CD4-positive, alpha-beta T cell treated with Interleukin-17A for 4 hours (primary cell): ENCODE data around the gene AIP.
"Not testable (repeated sequence)": the region's sequence is repeated elsewhere in the genome, so short reads cannot be mapped to it uniquely, and the experiment has no call there.

Source experiments
- DNase-seq: peaks from one replicate; pipeline ENCODE4 v3.0.0-alpha.2; 2020; ENCODE audit warnings: mixed read lengths

The AIP gene

GRCh38 chr11:67507864-67508485 lies 25.1 kb downstream of the AIP start, which contains the start of gene CDK2AP2:
Gene CDK2AP2, minus strand, starts transcription at chr11:67508162. Its CDS starts 80 bp downstream, at chr11:67508082.
- DNase-seq = peak; percentile 97

- peak; percentile 100 for DNase-seq
Observed at GRCh38 chr11:67508486-67509121, 25.8 kb downstream of the AIP start.

- no peak for DNase-seq
Observed at GRCh38 chr11:67510023-67510345, 27.2 kb downstream of the AIP start.

- not testable (repeated sequence) for DNase-seq
Observed at GRCh38 chr11:67511558-67511957, 28.7 kb downstream of the AIP start.

- no peak for DNase-seq
Observed at GRCh38 chr11:67514116-67514515, 31.3 kb downstream of the AIP start.

GRCh38 chr11:67516806-67517205 lies 34.0 kb downstream of the AIP start:
- no peak for DNase-seq

GRCh38 chr11:67517784-67518552 lies 35.1 kb downstream of the AIP start:
- DNase-seq = no peak

- no peak for DNase-seq
Observed at GRCh38 chr11:67519726-67520125, 36.9 kb downstream of the AIP start.

- no peak for DNase-seq
Observed at GRCh38 chr11:67520856-67521824, 38.3 kb downstream of the AIP start.

- DNase-seq = no peak
Observed at GRCh38 chr11:67521924-67522323, 39.1 kb downstream of the AIP start.

- no peak for DNase-seq
Observed at GRCh38 chr11:67522338-67522737, 39.5 kb downstream of the AIP start.

GRCh38 chr11:67522844-67523555 lies 40.2 kb downstream of the AIP start, which contains the start of gene CABP2:
Gene CABP2, minus strand, starts transcription at chr11:67523446. Its CDS starts 120 bp downstream, at chr11:67523326.
- no peak for DNase-seq

GRCh38 chr11:67523556-67524479 lies 41.0 kb downstream of the AIP start:
- DNase-seq = no peak

GRCh38 chr11:67524480-67524808 lies 41.6 kb downstream of the AIP start:
- no peak for DNase-seq

- DNase-seq = no peak
Observed at GRCh38 chr11:67525275-67525976, 42.6 kb downstream of the AIP start.

GRCh38 chr11:67528376-67528775 lies 45.5 kb downstream of the AIP start:
- no peak for DNase-seq

GRCh38 chr11:67530282-67530592 lies 47.4 kb downstream of the AIP start:
- DNase-seq = no peak

GRCh38 chr11:67532889-67533288 lies 50.1 kb downstream of the AIP start:
- DNase-seq = no peak

- DNase-seq = no peak
Observed at GRCh38 chr11:67534070-67534679, 51.3 kb downstream of the AIP start.

GRCh38 chr11:67535561-67535960 lies 52.7 kb downstream of the AIP start:
- DNase-seq = no peak
